OCI-LY7 (cell line): Measurements from ENCODE around the gene SRP9. TPM values are rescaled to one million over a fixed set of nuclear protein-coding genes. Genes with fewer than 3 reads are reported as not detected.

ENCODE experiments used
- BruUV-seq: library from RNA; stranded (reverse); fragments of 400-500 nt; replicated peaks from 2 replicates; lab custom pipeline; 2021; lab: Mats Ljungman, UMichigan
- CTCF ChIA-PET: fragments of 300-600 bp; sonication (Branson Sonifier 250); formaldehyde crosslinking; loops from one replicate; lab custom pipeline; 2022; ENCODE audit warnings: antibody characterized with exemption; ENCODE audit not compliant: unreplicated experiment; lab: Charles Lee
- POLR2A ChIA-PET: fragments of 300-600 bp; sonication (Branson Sonifier 250); formaldehyde crosslinking; loops from one replicate; lab custom pipeline; 2022; ENCODE audit warnings: antibody characterized with exemption; lab: Charles Lee
- DNase-seq: peaks from one replicate; pipeline ENCODE4 v3.0.0-alpha.2; 2015; ENCODE audit warnings: low spot score
- H2AFZ ChIP-seq: fragments of 200-600 bp; sonication (generic), shearing (Covaris generic); 2 replicates; pipeline ENCODE4 v1.6.1; 2014; ENCODE audit warnings: mild to moderate bottlenecking, antibody characterized with exemption, low read length, moderate library complexity
- H3K27ac ChIP-seq: fragments of 200-600 bp; sonication (generic); 2 replicates; pipeline ENCODE4 v1.5.1; 2014; ENCODE audit warnings: mixed run types, low read depth, mild to moderate bottlenecking, moderate library complexity, low read length, inconsistent platforms; ENCODE audit not compliant: poor library complexity, severe bottlenecking
- H3K36me3 ChIP-seq: fragments of 200-600 bp; sonication (generic); 2 replicates; pipeline ENCODE4 v1.6.1; 2014; ENCODE audit warnings: mild to moderate bottlenecking, antibody characterized with exemption, low read length, moderate library complexity, mixed read lengths; ENCODE audit not compliant: insufficient read depth
- H3K4me1 ChIP-seq: fragments of 200-600 bp; sonication (generic); 2 replicates; pipeline ENCODE4 v1.5.1; 2014; ENCODE audit warnings: mild to moderate bottlenecking, low read length; ENCODE audit not compliant: insufficient read depth, poor library complexity, severe bottlenecking
- H3K4me2 ChIP-seq: fragments of 200-600 bp; sonication (generic); 2 replicates; pipeline ENCODE4 v1.6.1; 2014; ENCODE audit warnings: mild to moderate bottlenecking, low read length
- H3K4me3 ChIP-seq: fragments of 200-600 bp; sonication (generic); 2 replicates; pipeline ENCODE4 v1.5.1; 2014; ENCODE audit warnings: mild to moderate bottlenecking, low read depth, low read length; ENCODE audit not compliant: poor library complexity, severe bottlenecking
- H3K79me2 ChIP-seq: fragments of 200-600 bp; sonication (generic); 2 replicates; pipeline ENCODE4 v1.6.1; 2016; ENCODE audit warnings: low read depth, mild to moderate bottlenecking, low read length, moderate library complexity, mixed read lengths; ENCODE audit not compliant: insufficient read depth
- H3K9me2 ChIP-seq: fragments of 200-600 bp; sonication (generic); 2 replicates; pipeline ENCODE4 v1.6.1; 2016; ENCODE audit warnings: mild to moderate bottlenecking, low read length, mixed read lengths; ENCODE audit not compliant: insufficient read depth
- H3K9me3 ChIP-seq: fragments of 200-600 bp; sonication (generic); 2 replicates; pipeline ENCODE4 v1.6.1; 2014; ENCODE audit warnings: mild to moderate bottlenecking, mixed run types, low read length, mixed read lengths
- H4K20me1 ChIP-seq: fragments of 200-600 bp; sonication (generic); 2 replicates; pipeline ENCODE4 v1.6.1; 2014; ENCODE audit warnings: mild to moderate bottlenecking, antibody characterized with exemption, low read length, moderate library complexity, mixed read lengths; ENCODE audit not compliant: insufficient read depth
- CTCF ChIP-seq: fragments of 200-600 bp; sonication (generic); conservative IDR thresholded peaks from 2 replicates; pipeline ENCODE4 v1.5.1; 2014; ENCODE audit warnings: mild to moderate bottlenecking, antibody characterized with exemption, low read length, moderate library complexity, mixed read lengths
- EZH2phosphoT487 ChIP-seq: fragments of 200-600 bp; sonication (generic); IDR thresholded peaks from 2 replicates; pipeline ENCODE4 v1.6.1; 2018; ENCODE audit warnings: low read depth, borderline replicate concordance, mild to moderate bottlenecking, mixed run types, antibody characterized with exemption, low read length, moderate library complexity, mixed read lengths
- intact Hi-C: fragments of 100-400 bp; cut with micrococcal nuclease; formaldehyde crosslinking; loops from one replicate; pipeline ENCODE4 v1.10.0; 2022; ENCODE audit not compliant: unreplicated experiment
- total RNA-seq, 2 experiments: library from RNA; depleted of rRNA in 1 of 2; stranded (reverse); fragments of >200 nt in 1 of 2; shearing (Covaris generic) in 1 of 2; gene quantifications; 2 replicates each; pipeline ENCODE4 v1.2.3, GENCODE V29; 2014 to 2022

SRP9 gene
- total RNA-seq, 2 experiments from 2014 or later, result 221 to 306 TPM

DNA sequence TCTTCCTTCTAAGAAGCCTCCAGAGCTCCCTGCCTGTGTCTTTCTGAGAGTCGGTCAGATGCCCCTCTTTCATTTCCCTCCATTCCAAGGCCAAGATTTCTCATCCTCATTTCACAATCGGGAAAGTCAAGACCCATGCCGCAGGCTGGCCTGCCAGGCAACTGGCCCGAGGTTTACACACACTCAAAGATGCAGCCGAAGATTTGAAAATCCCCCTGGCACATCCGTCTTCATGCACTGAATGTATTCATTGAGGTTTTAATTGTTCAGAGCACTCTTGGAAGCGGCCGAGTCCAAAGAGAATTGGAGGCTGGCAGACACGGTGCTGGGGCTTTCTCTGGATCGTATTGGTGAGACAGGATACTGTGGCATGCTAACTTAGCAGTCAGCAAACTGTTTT is 29.1 kb upstream of the SRP9 start:
- Histone ChIP-seq H3K27ac (no peak overlapping the region), H2AFZ (no peak overlapping the region), H3K9me3 (no peaks in the 10 kb centered on the region), H4K20me1 (no peaks in the 10 kb centered on the region), H3K9me2 (no peaks in the 10 kb centered on the region), H3K36me3 (no peaks in the 10 kb centered on the region), H3K4me1 (peaks cover 10% of the 10 kb centered on the region), H3K4me2 (no peak overlapping the region), H3K79me2 (no peaks in the 10 kb centered on the region), H3K4me3 (no peak overlapping the region)
- BruUV-seq, result no TSS peak
- POLR2A ChIA-PET, result no interaction called here
- TF ChIP-seq CTCF, result no peak
- no peak for TF ChIP-seq EZH2phosphoT487
- intact Hi-C loops, result no loop called here
- no peak for DNase-seq
- CTCF ChIA-PET, result no interaction called here

DNA sequence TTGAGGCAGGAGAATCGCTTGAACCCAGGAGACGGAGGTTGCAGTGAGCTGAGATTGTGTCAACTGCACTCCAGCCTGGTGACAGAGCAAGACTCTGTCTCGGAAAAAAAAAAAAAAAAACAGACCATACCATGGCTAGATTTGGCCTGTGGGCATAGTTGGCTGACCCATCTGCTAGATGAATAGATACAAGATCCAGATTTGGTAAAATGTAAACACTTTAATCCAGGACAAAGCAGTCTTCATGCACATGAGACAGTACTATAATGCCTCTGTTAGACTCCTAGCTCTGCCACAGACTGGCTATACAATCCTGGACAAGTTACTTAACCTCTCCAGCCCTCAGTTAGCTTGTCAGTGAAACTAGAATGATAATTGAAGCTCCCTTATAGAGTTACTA is 27.9 kb upstream of the SRP9 start:
- no peak overlapping the region for H3K4me3 ChIP-seq
- no peaks in the 10 kb centered on the region for H3K36me3 ChIP-seq
- H3K9me3 ChIP-seq, result no peaks in the 10 kb centered on the region
- no peak overlapping the region for H2AFZ ChIP-seq
- POLR2A ChIA-PET, result interaction anchor here (0.6 to 1.1 kb wide), 3 partner anchors 11 to 116 kb away, joined by 3 read pairs; no protein-coding TSS in a partner anchor
- H3K4me2 ChIP-seq, result no peak overlapping the region
- peaks cover 10% of the 10 kb centered on the region for H3K4me1 ChIP-seq
- H3K9me2 ChIP-seq, result no peaks in the 10 kb centered on the region
- no peak for DNase-seq
- no peaks in the 10 kb centered on the region for H4K20me1 ChIP-seq
- TF ChIP-seq EZH2phosphoT487, result no peak
- TF ChIP-seq CTCF, result no peak
- intact Hi-C loops, result no loop called here
- no TSS peak for BruUV-seq
- no peak overlapping the region for H3K27ac ChIP-seq
- CTCF ChIA-PET, result no interaction called here
- no peaks in the 10 kb centered on the region for H3K79me2 ChIP-seq

DNA sequence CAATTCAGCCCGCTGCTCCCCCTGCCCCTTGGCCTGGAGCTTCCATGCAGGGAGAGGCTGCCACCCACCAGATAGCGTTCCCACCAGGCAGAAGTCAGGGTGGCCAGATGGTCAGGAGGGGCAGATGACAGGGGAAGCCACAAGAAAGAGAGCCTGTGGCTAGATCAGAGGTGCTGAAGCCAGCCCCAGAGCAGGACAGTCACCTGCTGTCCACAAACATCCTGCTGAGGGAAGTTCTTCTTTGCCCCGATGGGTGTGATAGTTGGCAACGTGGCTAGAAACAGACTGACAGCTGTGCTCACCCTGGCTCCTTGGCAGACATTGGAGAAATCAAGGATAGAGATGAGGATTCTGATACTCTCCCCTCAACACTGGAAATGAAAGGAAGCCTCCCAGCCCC is 27.2 kb upstream of the SRP9 start:
- POLR2A ChIA-PET, result interaction anchor here (0.6 to 1.1 kb wide), 3 partner anchors 10 to 117 kb away, joined by 3 read pairs; no protein-coding TSS in a partner anchor
- Histone ChIP-seq H3K9me3 (no peaks in the 10 kb centered on the region), H2AFZ (no peak overlapping the region), H3K36me3 (no peaks in the 10 kb centered on the region), H3K9me2 (no peaks in the 10 kb centered on the region), H3K4me3 (no peak overlapping the region), H3K79me2 (no peaks in the 10 kb centered on the region), H4K20me1 (no peaks in the 10 kb centered on the region), H3K4me1 (peaks cover 15% of the 10 kb centered on the region), H3K4me2 (no peak overlapping the region), H3K27ac (no peak overlapping the region)
- no peak for DNase-seq
- BruUV-seq, result no TSS peak
- intact Hi-C loops, result no loop called here
- CTCF ChIA-PET, result no interaction called here
- no peak for TF ChIP-seq EZH2phosphoT487
- TF ChIP-seq CTCF, result no peak
